Limb (tissue), 2 donors: ENCODE results near the gene AOAH.
"Not testable (repeated sequence)": the region's sequence is repeated elsewhere in the genome, so short reads cannot be mapped to it uniquely, and the experiment has no call there.

Experiments
- DNase-seq, 2 donors: peaks; one replicate each; pipeline ENCODE4 v3.0.0-alpha.2; 2016; ENCODE audit errors: extremely low spot score in 2 of 2

The AOAH gene

GRCh38 chr7:36473454-36474282, 250.6 kb downstream of the AOAH start:
- peak in 1 of 2 donors; percentile 63 for DNase-seq

- DNase-seq: no peak
Observed at GRCh38 chr7:36472141-36472729, 252.1 kb downstream of the AOAH start.

GRCh38 chr7:36469236-36469635, 255.1 kb downstream of the AOAH start:
- no peak for DNase-seq

- DNase-seq: no peak
Observed at GRCh38 chr7:36468370-36469101, 255.8 kb downstream of the AOAH start.

- DNase-seq: not testable (repeated sequence)
Observed at GRCh38 chr7:36466001-36466400, 258.3 kb downstream of the AOAH start.

GRCh38 chr7:36464271-36464670, 260.0 kb downstream of the AOAH start:
- no peak for DNase-seq
